HCT116 (cell line): Measurements from ENCODE around the gene CTNNA1. TPM values are rescaled to one million over a fixed set of nuclear protein-coding genes. Genes with fewer than 3 reads are reported as not detected.
"Not testable (repeated sequence)": the region's sequence is repeated elsewhere in the genome, so short reads cannot be mapped to it uniquely, and the experiment has no call there.

Experiments
- ATAC-seq: fragments of 200-7000 bp; cut with Tn5 transposase; 2 replicates; pipeline ENCODE4 v1.9.1; 2020; ENCODE audit warnings: mild to moderate bottlenecking, moderate library complexity
- BruUV-seq: library from RNA; stranded (reverse); fragments of 400-500 nt; replicated peaks from 2 replicates; lab custom pipeline; 2021; lab: Mats Ljungman, UMichigan
- CTCF ChIA-PET: fragments of 300-600 bp; sonication (Branson Sonifier 250); formaldehyde crosslinking; loops from one replicate; lab custom pipeline; 2021; ENCODE audit warnings: antibody characterized with exemption; lab: Charles Lee
- POLR2A ChIA-PET: fragments of 300-600, 350-600 bp; sonication (Branson Sonifier 250); formaldehyde crosslinking; loops from one replicate; lab custom pipeline; 2021; ENCODE audit warnings: antibody characterized with exemption; lab: Charles Lee
- RAD21 ChIA-PET, 2 experiments: fragments of 300-600 bp; sonication (Branson Sonifier 250); formaldehyde crosslinking; loops; one replicate each; lab custom pipeline; 2023; ENCODE audit warnings: low total read pairs in 2 of 2; ENCODE audit not compliant: uncharacterized antibody in 2 of 2, unreplicated experiment in 2 of 2, low non-redundant PET in 1 of 2; lab: Charles Lee
- DNase-seq: peaks from one replicate; pipeline ENCODE4 v3.0.0-alpha.2; 2010; ENCODE audit warnings: low read depth, low spot score
- H2AFZ ChIP-seq: fragments of 200-600 bp; shearing (Covaris generic), sonication (generic); 2 replicates; pipeline ENCODE4 v1.6.1; 2017; ENCODE audit warnings: low read depth, mixed run types, mixed read lengths, antibody characterized with exemption, low read length; ENCODE audit not compliant: poor library complexity, severe bottlenecking
- H3K27ac ChIP-seq: 2 replicates; pipeline ENCODE4 v1.5.1; 2012; ENCODE audit warnings: low read depth, low read length
- H3K27me3 ChIP-seq: fragments of 200-600 bp; sonication (generic); 2 replicates; pipeline ENCODE4 v1.6.1; 2016; ENCODE audit warnings: mixed run types, low read length, mixed read lengths; ENCODE audit not compliant: insufficient read depth
- H3K36me3 ChIP-seq, 2 experiments: fragments of 200-500 bp in 1 of 2; fragments of 200-600 bp in 1 of 2; sonication (Bioruptor generic) in 1 of 2; sonication (generic) in 1 of 2; 2 replicates each; pipeline versions ENCODE4 v1.5.1 to v1.6.1; 2014 to 2016; ENCODE audit warnings: low read length in 2 of 2, inconsistent platforms in 1 of 2, mixed read lengths in 1 of 2, mixed run types in 1 of 2; ENCODE audit not compliant: insufficient read depth in 2 of 2, control insufficient read depth in 1 of 2
- H3K4me1 ChIP-seq, 2 experiments: fragments of 200-600 bp in 1 of 2; sonication (generic) in 1 of 2; 2 replicates each; pipeline versions ENCODE4 v1.5.1 to v1.6.1; 2012 to 2017; ENCODE audit warnings: low read length in 2 of 2, inconsistent platforms in 1 of 2, mild to moderate bottlenecking in 1 of 2, mixed read lengths in 1 of 2, mixed run types in 1 of 2, moderate library complexity in 1 of 2; ENCODE audit not compliant: insufficient read depth in 2 of 2, control insufficient read depth in 1 of 2
- H3K4me2 ChIP-seq: fragments of 200-600 bp; sonication (generic); 2 replicates; pipeline ENCODE4 v1.6.1; 2017; ENCODE audit warnings: mixed run types, low read length, mixed read lengths
- H3K4me3 ChIP-seq, 2 experiments: fragments of 200-600 bp in 1 of 2; sonication (generic) in 1 of 2; replicated peaks in 1 of 2; 2 replicates each; pipeline ENCODE4 v1.5.1; 2011 to 2016; ENCODE audit warnings: low read length in 2 of 2, control low read depth in 1 of 2, low read depth in 1 of 2, mild to moderate bottlenecking in 1 of 2, mixed read lengths in 1 of 2, mixed run types in 1 of 2
- H3K79me2 ChIP-seq: fragments of 200-600 bp; sonication (generic); 2 replicates; pipeline ENCODE4 v1.6.1; 2017; ENCODE audit warnings: mild to moderate bottlenecking, mixed run types, low read length, moderate library complexity, mixed read lengths; ENCODE audit not compliant: insufficient read depth
- H3K9ac ChIP-seq: fragments of 200-600 bp; sonication (generic); 2 replicates; pipeline ENCODE4 v1.6.1; 2016; ENCODE audit warnings: low read length, mixed read lengths
- H3K9me2 ChIP-seq: fragments of 200-600 bp; sonication (generic), shearing (Covaris generic); 2 replicates; pipeline ENCODE4 v1.6.1; 2017; ENCODE audit warnings: mixed run types, mild to moderate bottlenecking, moderate library complexity; ENCODE audit not compliant: insufficient read depth
- H3K9me3 ChIP-seq, 2 experiments: fragments of 200-500 bp in 1 of 2; fragments of 200-600 bp in 1 of 2; sonication (Bioruptor generic) in 1 of 2; sonication (generic) in 1 of 2; 2 replicates each; pipeline ENCODE4 v1.6.1; 2014 to 2017; ENCODE audit warnings: low read length in 2 of 2, mixed read lengths in 2 of 2, inconsistent platforms in 1 of 2, low read depth in 1 of 2, mild to moderate bottlenecking in 1 of 2, mixed run types in 1 of 2, moderate library complexity in 1 of 2; ENCODE audit not compliant: control insufficient read depth in 1 of 2, insufficient read depth in 1 of 2
- H4K20me1 ChIP-seq: fragments of 200-600 bp; sonication (generic), shearing (Covaris generic); 2 replicates; pipeline ENCODE4 v1.6.1; 2017; ENCODE audit warnings: mixed run types, mild to moderate bottlenecking, moderate library complexity; ENCODE audit not compliant: insufficient read depth
- EZH2 ChIP-seq: fragments of 200-600 bp; sonication (generic); IDR thresholded peaks from 2 replicates; pipeline ENCODE4 v1.6.1; 2017; ENCODE audit warnings: antibody characterized with exemption, mixed run types
- EZH2phosphoT487 ChIP-seq: fragments of 200-600 bp; IDR thresholded peaks from 2 replicates; pipeline ENCODE4 v1.6.1; 2018; ENCODE audit warnings: antibody characterized with exemption, borderline replicate concordance
- JUND ChIP-seq: IDR thresholded peaks from 2 replicates; pipeline ENCODE4 v1.6.1; 2012
- POLR2AphosphoS5 ChIP-seq: IDR thresholded peaks from 2 replicates; pipeline ENCODE4 v1.6.1; 2011; ENCODE audit warnings: mild to moderate bottlenecking, low read depth, low read length, moderate library complexity
- SP1 ChIP-seq: IDR thresholded peaks from 2 replicates; pipeline ENCODE4 v1.6.1; 2012; ENCODE audit warnings: low read depth
- TCF7L2 ChIP-seq: IDR thresholded peaks from 2 replicates; pipeline ENCODE4 v1.7.0; 2011; ENCODE audit warnings: borderline replicate concordance, inconsistent platforms; ENCODE audit not compliant: insufficient read depth, insufficient read length; ENCODE audit errors: extremely low read depth
- ZNF274 ChIP-seq: fragments of 200-500 bp; sonication (Bioruptor generic); IDR thresholded peaks from 2 replicates; pipeline ENCODE4 v1.6.1; 2014; ENCODE audit warnings: mild to moderate bottlenecking, low read depth, low read length, inconsistent platforms
- intact Hi-C: fragments of 100-400 bp; cut with micrococcal nuclease; formaldehyde crosslinking; loops from 2 replicates; pipeline ENCODE4 v1.10.0; 2022
- total RNA-seq: library from RNA; stranded (reverse); gene quantifications from one replicate; pipeline ENCODE4 v1.2.1, GENCODE V29; 2021; ENCODE audit not compliant: unreplicated experiment

The CTNNA1 gene
- total RNA-seq, 1 experiment from 2014 or later = 313 TPM

DNA sequence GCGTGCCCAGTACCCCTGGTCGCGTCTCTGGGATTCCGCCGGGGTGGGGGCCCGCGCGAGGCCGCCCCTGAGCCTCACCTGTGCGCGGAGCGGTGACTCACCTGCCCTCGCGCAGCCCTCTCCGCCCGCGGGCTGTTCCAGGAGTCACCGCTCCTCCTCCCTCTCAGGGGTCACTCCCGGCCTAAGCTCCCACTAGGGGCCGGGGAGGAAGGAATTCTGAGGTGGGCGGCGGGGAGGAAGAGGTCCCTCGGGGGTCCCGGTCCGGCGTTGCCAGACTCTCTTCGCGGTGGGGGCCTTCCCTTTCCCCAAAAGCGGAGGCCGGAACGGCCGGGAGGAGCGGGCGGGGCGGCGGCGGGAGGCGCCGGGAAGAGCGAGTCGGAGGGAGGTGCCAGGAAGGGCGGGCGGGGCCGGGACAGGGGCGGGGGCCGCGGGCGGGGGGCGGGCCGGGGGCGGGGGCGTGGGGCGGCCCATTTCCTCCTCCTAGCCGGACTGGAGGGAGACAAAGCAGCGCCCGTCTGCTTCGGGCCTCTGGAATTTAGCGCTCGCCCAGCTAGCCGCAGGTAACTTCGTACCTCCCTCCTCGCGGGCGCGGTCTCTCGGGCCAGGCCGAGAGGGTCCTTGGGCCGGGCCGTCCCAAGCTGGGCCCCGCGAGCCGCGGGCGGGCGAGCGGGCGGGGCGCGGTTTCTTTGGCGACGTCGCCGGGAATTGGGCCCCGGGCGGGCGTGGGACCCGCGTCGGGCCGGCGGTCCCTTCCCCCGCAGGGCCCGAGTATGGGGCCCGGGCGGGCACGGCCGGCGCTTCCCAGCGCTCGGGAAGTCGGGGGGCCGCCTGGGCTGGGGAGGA, at the start of gene CTNNA1 (continued):
- TF ChIP-seq SP1 (no peak), EZH2phosphoT487 (no peak), EZH2 (no peak), JUND (no peak), TCF7L2 (peak; percentile 2), ZNF274 (no peak), POLR2AphosphoS5 (peak; percentile 90)

DNA sequence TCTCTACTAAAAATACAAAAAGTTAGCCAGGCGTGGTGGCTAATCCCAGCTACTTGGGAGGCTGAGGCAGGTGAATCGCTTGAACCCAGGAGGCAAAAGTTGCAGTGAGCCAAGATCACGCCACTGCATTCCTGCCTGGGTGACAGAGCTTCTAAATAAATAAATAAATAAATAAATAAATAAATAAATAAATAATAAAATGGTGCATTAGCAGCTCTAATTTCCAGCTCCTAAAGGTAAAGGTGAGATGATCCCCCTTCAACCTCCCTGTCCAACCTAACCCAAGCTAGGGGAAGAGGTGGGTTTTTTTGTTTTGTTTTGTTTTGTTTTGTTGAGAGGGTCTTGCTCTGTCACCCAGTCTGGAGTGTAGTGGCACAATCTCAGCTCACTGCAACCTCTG, 49.4 kb upstream of the CTNNA1 start:
- H3K9me3 ChIP-seq, H3K9ac ChIP-seq, H3K79me2 ChIP-seq, H4K20me1 ChIP-seq, H3K36me3 ChIP-seq, RAD21 ChIA-PET, BruUV-seq, POLR2A ChIA-PET, H3K4me2 ChIP-seq, H3K4me3 ChIP-seq, DNase-seq, H3K27ac ChIP-seq, H3K27me3 ChIP-seq, ATAC-seq, H2AFZ ChIP-seq, H3K9me2 ChIP-seq: not testable (repeated sequence)
- H3K4me1 ChIP-seq = peaks cover 2 to 22% of the 10 kb centered on the region in 2 experiments; a peak in 2 of 4 replicates
- CTCF ChIA-PET = interaction anchor here (2.5 kb wide), 1 partner anchor 22 kb away, joined by 15 read pairs; no protein-coding TSS in a partner anchor
- intact Hi-C loops = loop anchor here (2.0 kb wide), 1 partner anchor 21 kb away; no protein-coding TSS in a partner anchor
